Hepatocyte (in vitro differentiated cells): Measurements from ENCODE around the gene KAT5.

Experiments used
- CTCF ChIP-seq: fragments of 200-600 bp; sonication (generic); IDR thresholded peaks from 2 replicates; pipeline ENCODE4 v1.5.1; 2016; ENCODE audit warnings: antibody characterized with exemption, mild to moderate bottlenecking; ENCODE audit not compliant: poor library complexity
- EZH2 ChIP-seq: fragments of 200-600 bp; sonication (generic); IDR thresholded peaks from 2 replicates; pipeline ENCODE4 v1.6.1; 2016; ENCODE audit warnings: antibody characterized with exemption, mild to moderate bottlenecking, borderline replicate concordance
- EZH2phosphoT487 ChIP-seq: fragments of 200-600 bp; sonication (generic); IDR thresholded peaks from one replicate; pipeline ENCODE4 v1.6.1; 2018; ENCODE audit warnings: antibody characterized with exemption, mild to moderate bottlenecking, low read depth, moderate library complexity; ENCODE audit not compliant: unreplicated experiment, severe bottlenecking

GRCh38 chr11:65767406-65767805 is 55.4 kb downstream of the KAT5 start:
- TF ChIP-seq EZH2phosphoT487, result no peak
- TF ChIP-seq CTCF, result no peak
- no peak for TF ChIP-seq EZH2
